Measurements from ENCODE around the gene LCP1. TPM values are rescaled to one million over a fixed set of nuclear protein-coding genes. Genes with fewer than 3 reads are reported as not detected.

LCP1 gene
- polyA plus RNA-seq, 1 donor (not counting 4 experiments of a cell fraction or from before 2014, with no cell fraction given), result 2.5 TPM

DNA sequence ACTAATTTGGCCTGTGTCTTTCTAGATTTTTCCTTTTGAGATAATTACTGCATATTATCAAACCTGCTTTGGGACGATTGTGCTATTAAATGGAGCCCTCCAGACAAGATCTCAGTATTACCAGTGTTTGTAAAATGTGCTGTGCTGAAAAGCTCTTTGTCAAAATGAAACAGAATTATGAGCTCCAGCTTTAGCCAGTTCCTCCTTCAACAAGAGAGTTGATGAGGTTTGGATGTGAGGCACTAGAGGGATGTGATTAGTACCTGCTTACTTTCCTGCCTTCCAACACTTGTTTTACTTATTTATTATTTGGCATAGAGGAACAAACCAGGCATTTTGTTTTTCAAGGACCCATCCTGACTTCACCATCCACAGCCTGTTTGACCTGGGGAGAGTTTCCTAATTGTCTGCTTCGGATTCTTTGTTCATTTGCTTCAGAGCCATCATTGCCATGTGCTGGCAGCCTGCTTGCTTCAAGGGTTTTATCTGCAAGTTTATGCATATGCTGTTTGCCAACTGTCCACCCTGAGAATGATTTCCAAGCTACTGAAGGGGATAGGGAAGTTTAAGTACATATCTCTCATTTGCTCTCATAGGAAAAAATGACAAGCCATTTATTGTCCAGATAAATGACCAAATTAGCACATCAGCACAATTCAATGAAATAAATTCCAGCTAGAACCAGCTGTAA, 44.2 kb downstream of the LCP1 start:
- Histone ChIP-seq H3K4me3 (ENCODE audit: control insufficient read depth in 2 of 3, extremely low read depth in 1 of 3, insufficient read depth in 2 of 3, low read depth in 1 of 3, low read length in 3 of 3) (no peak overlapping the region), H3K79me2 (ENCODE audit: control insufficient read depth, insufficient read depth, low read length) (no peaks in the 10 kb centered on the region), H3K27me3 (ENCODE audit: control insufficient read depth, extremely low read depth, insufficient read depth, low read length) (no peaks in the 10 kb centered on the region), H3K9me1 (ENCODE audit: control insufficient read depth, extremely low read depth, insufficient read depth, low read length) (no peaks in the 10 kb centered on the region), H3K27ac (ENCODE audit: control insufficient read depth, insufficient read depth, low read length) (no peak overlapping the region), H3K9ac (ENCODE audit: control insufficient read depth, extremely low read depth, insufficient read depth, low read length) (no peak overlapping the region), H3K4me1 (ENCODE audit: control insufficient read depth, extremely low read depth, insufficient read depth, low read length) (peaks cover 9% of the 10 kb centered on the region), H3K9me3 (ENCODE audit: control insufficient read depth, low read depth, low read length) (no peaks in the 10 kb centered on the region), H3K36me3 (ENCODE audit: control insufficient read depth in 2 of 2, extremely low read depth in 1 of 2, insufficient read depth in 2 of 2, low read length in 2 of 2) (no peaks in the 10 kb centered on the region), H2AFZ (ENCODE audit: control insufficient read depth, low read length) (no peak overlapping the region), H4K20me1 (ENCODE audit: control insufficient read depth, extremely low read depth, insufficient read depth, low read length) (no peaks in the 10 kb centered on the region), H3K4me2 (ENCODE audit: control insufficient read depth, extremely low read depth, insufficient read depth, low read depth, low read length) (no peak overlapping the region)
- FAIRE-seq (no peak), DNase-seq (ENCODE audit: low read depth, low spot score) (no peak)
- dilution Hi-C loops (cut with MboI; ENCODE audit: extremely low pct_ligation_motif_present, low sequenced_read_pairs), result no loop called here
- TF ChIP-seq EZH2 (IDR thresholded peaks at IDR 0.05; ENCODE audit: low read length), result no peak
- TF ChIP-seq, protein P1, sequence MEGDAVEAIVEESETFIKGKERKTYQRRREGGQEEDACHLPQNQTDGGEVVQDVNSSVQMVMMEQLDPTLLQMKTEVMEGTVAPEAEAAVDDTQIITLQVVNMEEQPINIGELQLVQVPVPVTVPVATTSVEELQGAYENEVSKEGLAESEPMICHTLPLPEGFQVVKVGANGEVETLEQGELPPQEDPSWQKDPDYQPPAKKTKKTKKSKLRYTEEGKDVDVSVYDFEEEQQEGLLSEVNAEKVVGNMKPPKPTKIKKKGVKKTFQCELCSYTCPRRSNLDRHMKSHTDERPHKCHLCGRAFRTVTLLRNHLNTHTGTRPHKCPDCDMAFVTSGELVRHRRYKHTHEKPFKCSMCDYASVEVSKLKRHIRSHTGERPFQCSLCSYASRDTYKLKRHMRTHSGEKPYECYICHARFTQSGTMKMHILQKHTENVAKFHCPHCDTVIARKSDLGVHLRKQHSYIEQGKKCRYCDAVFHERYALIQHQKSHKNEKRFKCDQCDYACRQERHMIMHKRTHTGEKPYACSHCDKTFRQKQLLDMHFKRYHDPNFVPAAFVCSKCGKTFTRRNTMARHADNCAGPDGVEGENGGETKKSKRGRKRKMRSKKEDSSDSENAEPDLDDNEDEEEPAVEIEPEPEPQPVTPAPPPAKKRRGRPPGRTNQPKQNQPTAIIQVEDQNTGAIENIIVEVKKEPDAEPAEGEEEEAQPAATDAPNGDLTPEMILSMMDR (optimal IDR thresholded peaks at IDR 0.05 in 1 of 3, IDR thresholded peaks at IDR 0.05 in 1 of 3, conservative IDR thresholded peaks at IDR 0.05 in 1 of 3; ENCODE audit: extremely low read depth in 1 of 3, insufficient read depth in 2 of 3, low read length in 3 of 3), result no peak

DNA sequence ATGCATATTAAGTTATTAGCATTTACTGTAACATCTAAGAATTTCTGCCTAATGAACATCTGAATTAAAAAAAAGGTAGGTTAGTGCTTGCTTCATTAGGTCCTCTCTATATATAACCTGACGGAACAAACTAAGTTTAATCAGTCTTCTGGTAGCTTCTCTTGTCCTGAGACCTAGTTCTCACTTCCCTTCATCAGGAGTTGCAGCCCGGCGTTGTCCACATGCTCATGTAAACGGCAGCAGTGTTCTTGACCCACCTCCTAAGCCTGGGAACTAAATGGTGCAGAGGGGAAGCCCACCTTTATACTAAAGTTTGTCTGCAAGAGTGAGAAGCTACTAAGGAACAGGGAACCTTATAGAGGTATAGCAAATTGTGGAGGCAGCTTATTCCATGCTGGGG, 45.3 kb downstream of the LCP1 start:
- FAIRE-seq (no peak), DNase-seq (ENCODE audit: low read depth, low spot score) (no peak)
- Histone ChIP-seq H2AFZ (ENCODE audit: control insufficient read depth, low read length) (no peak overlapping the region), H3K4me3 (ENCODE audit: control insufficient read depth in 2 of 3, extremely low read depth in 1 of 3, insufficient read depth in 2 of 3, low read depth in 1 of 3, low read length in 3 of 3) (no peak overlapping the region), H3K4me1 (ENCODE audit: control insufficient read depth, extremely low read depth, insufficient read depth, low read length) (peaks cover 9% of the 10 kb centered on the region), H3K36me3 (ENCODE audit: control insufficient read depth in 2 of 2, extremely low read depth in 1 of 2, insufficient read depth in 2 of 2, low read length in 2 of 2) (no peaks in the 10 kb centered on the region), H3K27me3 (ENCODE audit: control insufficient read depth, extremely low read depth, insufficient read depth, low read length) (no peaks in the 10 kb centered on the region), H3K9ac (ENCODE audit: control insufficient read depth, extremely low read depth, insufficient read depth, low read length) (no peak overlapping the region), H3K9me1 (ENCODE audit: control insufficient read depth, extremely low read depth, insufficient read depth, low read length) (no peaks in the 10 kb centered on the region), H3K4me2 (ENCODE audit: control insufficient read depth, extremely low read depth, insufficient read depth, low read depth, low read length) (no peak overlapping the region), H3K27ac (ENCODE audit: control insufficient read depth, insufficient read depth, low read length) (no peak overlapping the region), H3K9me3 (ENCODE audit: control insufficient read depth, low read depth, low read length) (no peaks in the 10 kb centered on the region), H4K20me1 (ENCODE audit: control insufficient read depth, extremely low read depth, insufficient read depth, low read length) (no peaks in the 10 kb centered on the region), H3K79me2 (ENCODE audit: control insufficient read depth, insufficient read depth, low read length) (no peaks in the 10 kb centered on the region)
- dilution Hi-C loops (cut with MboI; ENCODE audit: extremely low pct_ligation_motif_present, low sequenced_read_pairs), result no loop called here
- TF ChIP-seq, protein P1 (optimal IDR thresholded peaks at IDR 0.05 in 1 of 3, IDR thresholded peaks at IDR 0.05 in 1 of 3, conservative IDR thresholded peaks at IDR 0.05 in 1 of 3; ENCODE audit: extremely low read depth in 1 of 3, insufficient read depth in 2 of 3, low read length in 3 of 3), result no peak
- TF ChIP-seq EZH2 (IDR thresholded peaks at IDR 0.05; ENCODE audit: low read length), result no peak
